ENCODE measurements around the gene SEC16A.

Gene SEC16A

GRCh38 chr9:136482793-136483588 lies at the start of gene SEC16A:
Gene SEC16A (minus strand): TSS chr9:136483040. CDS start chr9:136477615, 5,425 bp downstream.
- DNase-seq: peak; percentile 100

- peak; percentile 51 for DNase-seq
Measured at GRCh38 chr9:136531904-136532798, 49.3 kb upstream of the SEC16A start.

GRCh38 chr9:136531186-136531903 lies 48.5 kb upstream of the SEC16A start:
- no peak for DNase-seq

GRCh38 chr9:136530461-136531089 lies 47.7 kb upstream of the SEC16A start:
- DNase-seq: no peak

- no peak for DNase-seq
Measured at GRCh38 chr9:136529516-136530460, 46.9 kb upstream of the SEC16A start.

- no peak for DNase-seq
Measured at GRCh38 chr9:136528716-136529341, 46.0 kb upstream of the SEC16A start.

GRCh38 chr9:136527721-136528710 lies 45.2 kb upstream of the SEC16A start:
- no peak for DNase-seq

- DNase-seq: no peak
Measured at GRCh38 chr9:136527131-136527530, 44.3 kb upstream of the SEC16A start.

- no peak for DNase-seq
Measured at GRCh38 chr9:136526625-136527066, 43.8 kb upstream of the SEC16A start.

- no peak for DNase-seq
Measured at GRCh38 chr9:136525841-136526499, 43.1 kb upstream of the SEC16A start.

GRCh38 chr9:136525207-136525606 lies 42.4 kb upstream of the SEC16A start:
- no peak for DNase-seq

- no peak for DNase-seq
Measured at GRCh38 chr9:136522314-136523237, 39.7 kb upstream of the SEC16A start.

GRCh38 chr9:136521537-136521936 lies 38.7 kb upstream of the SEC16A start:
- DNase-seq: no peak

GRCh38 chr9:136520053-136520540 lies 37.3 kb upstream of the SEC16A start:
- DNase-seq: no peak

GRCh38 chr9:136519263-136520052 lies 36.6 kb upstream of the SEC16A start:
- no peak for DNase-seq

GRCh38 chr9:136518623-136519022 lies 35.8 kb upstream of the SEC16A start:
- no peak for DNase-seq

GRCh38 chr9:136517950-136518349 lies 35.1 kb upstream of the SEC16A start:
- no peak for DNase-seq

Measured in stimulated activated CD8-positive, alpha-beta memory T cell treated with anti-CD3 and anti-CD28 coated beads, Interleukin-4, amount 100 ng/mL, for 48 hours (primary cell).